Tibial artery (tissue), 4 donors: ENCODE results near the gene GSTM4.
A peak's percentile ranks its signal among the peaks of the same experiment; 100 is the strongest.

Experiments used
- DNase-seq, 2 donors: peaks; one replicate each; pipeline ENCODE4 v3.0.0-alpha.2; 2019
- H3K27ac ChIP-seq, 2 donors: fragments of 200-600 bp; sonication (generic) in 1 of 2; 1 replicate in 1 of 2; 2 replicates in 1 of 2; pipeline ENCODE4 v1.5.1; 2018 to 2019; ENCODE audit warnings: mild to moderate bottlenecking in 1 of 2
- H3K27me3 ChIP-seq, 2 donors: fragments of 200-600 bp; sonication (generic) in 1 of 2; one replicate each; pipeline versions ENCODE4 v1.5.1 to v1.6.0; 2016 to 2019
- H3K36me3 ChIP-seq, 3 donors: fragments of 200-600 bp; sonication (generic) in 2 of 3; one replicate each; pipeline ENCODE4 v1.5.1; 2016 to 2019; ENCODE audit warnings: mild to moderate bottlenecking in 2 of 3
- H3K4me1 ChIP-seq, 4 donors: fragments of 200-600 bp; sonication (generic) in 2 of 4; 1 replicate in 3 of 4; 2 replicates in 1 of 4; pipeline ENCODE4 v1.5.1; 2016 to 2019
- H3K4me3 ChIP-seq, 2 donors: fragments of 200-600 bp; sonication (generic) in 1 of 2; 1 replicate in 1 of 2; 2 replicates in 1 of 2; pipeline ENCODE4 v1.5.1; 2018 to 2019; ENCODE audit warnings: mild to moderate bottlenecking in 2 of 2
- H3K9me3 ChIP-seq, 3 donors: fragments of 200-600 bp; sonication (generic) in 1 of 3; one replicate each; pipeline ENCODE4 v1.5.1; 2016 to 2019
- CTCF ChIP-seq, 2 experiments: fragments of 200-600 bp in 1 of 2; fragments of 450-650 bp in 1 of 2; IDR thresholded peaks; one replicate each; pipeline ENCODE4 v1.5.1; 2017 to 2019; ENCODE audit warnings: antibody characterized with exemption in 2 of 2, mild to moderate bottlenecking in 1 of 2, moderate library complexity in 1 of 2
- intact Hi-C: fragments of 100-400 bp; cut with DNase I; formaldehyde crosslinking; loops from one replicate; pipeline ENCODE4 v1.15.0; 2023; ENCODE audit warnings: low total_unique reads

GSTM4 gene

GRCh38 chr1:109634771-109635750 lies 20.8 kb upstream of the GSTM4 start:
- DNase-seq, result peak in 1 of 2 donors; percentile 51
- H3K27me3 ChIP-seq, result no peaks in the 10 kb centered on the region
- H3K4me3 ChIP-seq, result no peak overlapping the region
- intact Hi-C loops, result loop anchor here (5.0 kb wide), 1 partner anchor 347 kb away; the partner anchor contains the start of gene AHCYL1
- no peak overlapping the region for H3K27ac ChIP-seq
- peaks cover 0 to 8% (median 0%) of the 10 kb centered on the region in 4 donors for H3K4me1 ChIP-seq
- H3K9me3 ChIP-seq, result no peaks in the 10 kb centered on the region
- H3K36me3 ChIP-seq, result peaks cover 7 to 24% (median 12%) of the 10 kb centered on the region in 3 donors
- TF ChIP-seq CTCF (IDR thresholded peaks at IDR 0.05), result no peak

DNA sequence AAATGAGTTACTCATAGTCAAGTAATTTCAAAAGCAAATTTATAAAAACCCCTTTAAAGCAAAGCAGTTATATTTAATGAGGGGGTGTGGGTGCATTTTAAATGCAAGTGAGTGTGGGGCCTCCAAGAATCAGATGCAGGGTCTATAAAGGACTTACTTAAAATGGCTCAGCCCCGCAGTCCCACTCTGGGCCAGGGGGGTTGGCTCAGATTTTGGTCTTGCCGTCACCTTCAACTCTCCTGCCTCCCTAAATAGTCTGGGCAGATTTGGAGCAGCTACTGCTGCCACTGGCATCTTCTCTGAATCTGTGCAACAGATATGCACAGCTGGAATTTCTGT lies 20.1 kb upstream of the GSTM4 start:
- H3K36me3 ChIP-seq, result peaks cover 4 to 18% (median 9%) of the 10 kb centered on the region in 3 donors
- no peak overlapping the region for H3K4me3 ChIP-seq
- TF ChIP-seq CTCF (IDR thresholded peaks at IDR 0.05), result no peak
- no peaks in the 10 kb centered on the region for H3K27me3 ChIP-seq
- DNase-seq, result no peak
- H3K27ac ChIP-seq, result no peak overlapping the region
- no peaks in the 10 kb centered on the region for H3K9me3 ChIP-seq
- H3K4me1 ChIP-seq, result peaks cover 0 to 8% (median 0%) of the 10 kb centered on the region in 4 donors
- intact Hi-C loops, result loop anchor here (5.0 kb wide), 1 partner anchor 346 kb away; the partner anchor contains the start of gene AHCYL1

DNA sequence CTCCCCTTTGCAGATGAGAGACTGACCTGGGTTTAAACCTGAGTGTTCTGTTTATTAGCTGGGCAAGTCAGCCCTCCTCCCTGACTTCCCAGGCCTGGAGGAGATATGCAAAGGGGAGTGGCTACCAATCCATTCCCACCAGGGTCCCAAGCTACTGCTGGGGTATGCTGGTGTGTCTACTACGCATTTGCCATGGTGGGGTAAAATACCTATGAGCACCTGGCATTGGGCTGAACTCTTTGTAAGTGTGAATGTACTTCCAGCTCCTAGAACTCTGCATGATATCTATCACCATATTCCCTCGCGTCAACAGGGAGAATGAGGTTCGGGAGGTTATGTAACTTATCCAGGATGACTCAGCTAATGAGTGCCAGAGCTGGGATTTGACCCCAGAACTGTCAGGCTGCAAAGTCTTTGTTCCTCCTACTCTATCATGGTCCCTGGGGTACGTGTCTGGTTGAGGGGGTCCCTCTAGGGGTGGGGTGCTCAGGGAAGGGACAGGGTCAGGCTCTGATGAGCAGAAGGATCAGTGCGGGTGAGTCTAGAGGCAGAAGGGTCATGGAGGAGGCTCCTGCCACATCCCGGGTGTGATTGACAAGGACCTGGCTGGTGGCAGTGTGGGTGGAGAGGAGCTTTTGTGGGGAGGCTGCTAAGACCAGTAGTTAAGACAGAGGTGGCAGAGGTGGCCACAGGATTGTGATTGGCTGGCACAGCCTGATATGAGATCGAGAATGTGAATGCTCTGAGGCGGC lies 19.5 kb upstream of the GSTM4 start:
- Histone ChIP-seq H3K4me1 (peaks cover 0 to 8% (median 0%) of the 10 kb centered on the region in 4 donors), H3K27me3 (no peaks in the 10 kb centered on the region), H3K36me3 (peaks cover 0 to 12% (median 4%) of the 10 kb centered on the region in 3 donors), H3K9me3 (no peaks in the 10 kb centered on the region), H3K27ac (no peak overlapping the region), H3K4me3 (no peak overlapping the region)
- intact Hi-C loops, result loop anchor here (5.0 kb wide), 1 partner anchor 346 kb away; the partner anchor contains the start of gene AHCYL1
- TF ChIP-seq CTCF (IDR thresholded peaks at IDR 0.05), result no peak
- peak in 1 of 2 donors; percentile 44 for DNase-seq

DNA sequence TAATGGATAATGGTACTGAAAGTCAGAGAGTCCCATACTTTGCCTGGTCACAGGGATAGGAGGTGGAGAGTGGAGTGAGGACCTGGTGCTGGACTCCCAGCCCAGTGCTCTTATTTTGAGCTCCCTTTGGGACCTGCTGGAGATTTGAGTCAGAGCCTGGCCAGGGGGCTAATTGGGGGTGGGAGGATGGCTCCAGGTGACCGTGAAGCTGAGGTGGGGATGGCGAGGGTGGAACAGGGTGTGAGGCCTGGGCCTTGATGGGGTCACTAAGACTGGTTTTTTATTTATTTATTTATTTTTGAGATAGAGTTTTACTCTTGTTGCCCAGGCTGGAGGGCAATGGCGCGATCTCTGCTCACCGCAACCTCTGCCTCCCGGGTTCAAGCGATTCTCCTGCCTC lies 18.5 kb upstream of the GSTM4 start:
- H3K9me3 ChIP-seq, result no peaks in the 10 kb centered on the region
- peaks cover 0 to 8% (median 0%) of the 10 kb centered on the region in 4 donors for H3K4me1 ChIP-seq
- no peak for TF ChIP-seq CTCF (IDR thresholded peaks at IDR 0.05)
- no peak overlapping the region for H3K4me3 ChIP-seq
- intact Hi-C loops, result loop anchor here (5.0 kb wide), 1 partner anchor 345 kb away; the partner anchor contains the start of gene AHCYL1
- no peak overlapping the region for H3K27ac ChIP-seq
- H3K27me3 ChIP-seq, result no peaks in the 10 kb centered on the region
- peak in 1 of 2 donors; percentile 35 for DNase-seq
- H3K36me3 ChIP-seq, result peaks cover 0 to 2% (median 0%) of the 10 kb centered on the region in 3 donors

DNA sequence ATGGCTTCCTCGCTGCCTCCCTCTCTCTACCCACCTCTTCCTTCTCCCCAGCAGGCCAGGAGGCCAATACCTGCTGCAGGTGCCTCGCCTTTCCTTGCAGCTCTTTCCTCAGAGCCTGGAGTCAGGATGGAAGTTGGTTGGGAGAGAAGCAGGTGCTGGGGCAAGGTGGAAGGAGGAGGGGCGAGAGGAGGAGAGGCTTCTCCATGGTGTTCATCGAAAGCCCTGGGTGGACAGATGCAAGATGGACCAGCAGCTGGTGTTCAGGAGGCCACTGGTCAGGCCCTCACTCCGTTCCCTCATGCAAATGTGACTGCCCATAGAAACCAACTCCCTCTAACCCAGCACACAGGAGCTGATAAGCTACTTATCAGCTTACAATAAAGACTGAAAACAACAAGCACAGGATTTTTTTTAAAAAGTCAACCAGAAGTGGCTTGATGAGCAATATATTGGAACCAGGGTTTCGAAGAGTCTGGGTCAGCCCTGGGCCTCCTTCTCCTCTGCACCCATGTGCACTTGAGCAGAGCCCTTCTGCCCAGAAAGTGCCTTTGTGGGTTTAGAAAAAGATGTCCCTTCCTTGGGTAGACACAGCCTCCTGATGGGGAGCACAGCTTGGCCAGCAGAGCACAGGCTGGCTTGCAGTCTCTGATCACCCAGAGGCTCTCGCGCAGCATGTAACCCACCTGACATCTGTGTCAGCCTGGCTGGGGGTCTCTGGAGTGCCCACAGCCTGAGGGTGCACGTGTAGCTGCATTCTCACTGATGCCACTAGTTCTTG lies 16.6 kb upstream of the GSTM4 start:
- no peak overlapping the region for H3K27ac ChIP-seq
- intact Hi-C loops, result loop anchor here (5.0 kb wide), 1 partner anchor 343 kb away; the partner anchor contains the start of gene AHCYL1
- DNase-seq, result peak in 1 of 2 donors; percentile 45
- H3K4me3 ChIP-seq, result no peak overlapping the region
- H3K9me3 ChIP-seq, result no peaks in the 10 kb centered on the region
- no peaks in the 10 kb centered on the region for H3K36me3 ChIP-seq
- no peaks in the 10 kb centered on the region for H3K27me3 ChIP-seq
- H3K4me1 ChIP-seq, result peaks cover 0 to 17% (median 6%) of the 10 kb centered on the region in 4 donors
- no peak for TF ChIP-seq CTCF (IDR thresholded peaks at IDR 0.05)
